ENCODE measurements around the gene JOSD1. TPM values are rescaled to one million over a fixed set of nuclear protein-coding genes. Genes with fewer than 3 reads are reported as not detected.
A peak's percentile ranks its signal among the peaks of the same experiment; 100 is the strongest.

The JOSD1 gene
- total and polyA plus RNA-seq, 2 experiments from 2014 or later, result 6.6 to 51.2 TPM

- DNase-seq, result peak; percentile 20
- TF ChIP-seq EZH2 (IDR thresholded peaks at IDR 0.05; ENCODE audit: insufficient read depth, poor library complexity, severe bottlenecking) (no peak), EZH2phosphoT487 (IDR thresholded peaks at IDR 0.05; ENCODE audit: insufficient read depth, low read depth) (no peak)
- Histone ChIP-seq H3K27me3 (replicated peaks; ENCODE audit: insufficient read depth) (no peaks in the 10 kb centered on the region), H3K79me2 (ENCODE audit: insufficient read depth) (no peaks in the 10 kb centered on the region), H3K27ac (no peak overlapping the region), H3K9me2 (ENCODE audit: insufficient read depth) (no peaks in the 10 kb centered on the region), H3K9ac (no peak overlapping the region), H3K4me2 (ENCODE audit: unreplicated experiment) (no peak overlapping the region), H3K9me3 (ENCODE audit: low read depth) (no peaks in the 10 kb centered on the region), H3K36me3 (ENCODE audit: low read depth) (peaks cover 21% of the 10 kb centered on the region; the same call in 1 of the 2 replicates), H3K4me3 (no peak overlapping the region), H3K4me1 (ENCODE audit: insufficient read depth) (peaks cover 4% of the 10 kb centered on the region), H2AFZ (no peak overlapping the region), H4K20me1 (ENCODE audit: insufficient read depth) (no peaks in the 10 kb centered on the region), H3F3A (ENCODE audit: insufficient read depth) (peaks cover 13% of the 10 kb centered on the region)
- WGBS, 2 experiments (ENCODE audit: low coverage in 1 of 2, low lambda C conversion rate in 2 of 2, missing lambda C conversion rate in 2 of 2), result 78 to 80% methylated on average over 21 of the region's 21 CpGs
- in situ Hi-C loops (cut with MboI), result no loop called here
Observed at GRCh38 chr22:38737302-38738060, 36.7 kb upstream of the JOSD1 start.

- Histone ChIP-seq H2AFZ (no peak overlapping the region), H3K4me2 (ENCODE audit: unreplicated experiment) (no peak overlapping the region), H3K4me3 (no peak overlapping the region), H3K4me1 (ENCODE audit: insufficient read depth) (peaks cover 4% of the 10 kb centered on the region), H3K79me2 (ENCODE audit: insufficient read depth) (no peaks in the 10 kb centered on the region), H3F3A (ENCODE audit: insufficient read depth) (peaks cover 13% of the 10 kb centered on the region), H3K9me2 (ENCODE audit: insufficient read depth) (no peaks in the 10 kb centered on the region), H3K36me3 (ENCODE audit: low read depth) (peaks cover 21% of the 10 kb centered on the region; the same call in 1 of the 2 replicates), H4K20me1 (ENCODE audit: insufficient read depth) (no peaks in the 10 kb centered on the region), H3K9me3 (ENCODE audit: low read depth) (no peaks in the 10 kb centered on the region), H3K27me3 (replicated peaks; ENCODE audit: insufficient read depth) (no peaks in the 10 kb centered on the region), H3K9ac (no peak overlapping the region), H3K27ac (no peak overlapping the region)
- 87 to 90% methylated on average over 7 of the region's 7 CpGs for WGBS, 2 experiments (ENCODE audit: low coverage in 1 of 2, low lambda C conversion rate in 2 of 2, missing lambda C conversion rate in 2 of 2)
- DNase-seq, result no peak
- TF ChIP-seq EZH2 (IDR thresholded peaks at IDR 0.05; ENCODE audit: insufficient read depth, poor library complexity, severe bottlenecking) (no peak), EZH2phosphoT487 (IDR thresholded peaks at IDR 0.05; ENCODE audit: insufficient read depth, low read depth) (no peak)
- in situ Hi-C loops (cut with MboI), result no loop called here
Observed at GRCh38 chr22:38736257-38736570, 35.5 kb upstream of the JOSD1 start.

GRCh38 chr22:38735465-38736256 is 34.9 kb upstream of the JOSD1 start:
- peaks cover 16% of the 10 kb centered on the region; the same call in 1 of the 2 replicates for H3K36me3 ChIP-seq (ENCODE audit: low read depth)
- H3F3A ChIP-seq (ENCODE audit: insufficient read depth), result peaks cover 13% of the 10 kb centered on the region
- in situ Hi-C loops (cut with MboI), result no loop called here
- no peak overlapping the region for H3K27ac ChIP-seq
- no peaks in the 10 kb centered on the region for H3K9me3 ChIP-seq (ENCODE audit: low read depth)
- WGBS, 2 experiments (ENCODE audit: low coverage in 1 of 2, low lambda C conversion rate in 2 of 2, missing lambda C conversion rate in 2 of 2), result 84% methylated on average over 15 of the region's 15 CpGs
- H3K4me3 ChIP-seq, result no peak overlapping the region
- H3K9me2 ChIP-seq (ENCODE audit: insufficient read depth), result no peaks in the 10 kb centered on the region
- no peak overlapping the region for H3K9ac ChIP-seq
- DNase-seq, result no peak
- no peaks in the 10 kb centered on the region for H4K20me1 ChIP-seq (ENCODE audit: insufficient read depth)
- no peaks in the 10 kb centered on the region for H3K27me3 ChIP-seq (replicated peaks; ENCODE audit: insufficient read depth)
- no peak overlapping the region for H3K4me2 ChIP-seq (ENCODE audit: unreplicated experiment)
- H3K4me1 ChIP-seq (ENCODE audit: insufficient read depth), result peaks cover 4% of the 10 kb centered on the region
- H2AFZ ChIP-seq, result no peak overlapping the region
- H3K79me2 ChIP-seq (ENCODE audit: insufficient read depth), result no peaks in the 10 kb centered on the region
- TF ChIP-seq EZH2 (IDR thresholded peaks at IDR 0.05; ENCODE audit: insufficient read depth, poor library complexity, severe bottlenecking) (no peak), EZH2phosphoT487 (IDR thresholded peaks at IDR 0.05; ENCODE audit: insufficient read depth, low read depth) (no peak)

GRCh38 chr22:38735126-38735464 is 34.4 kb upstream of the JOSD1 start:
- in situ Hi-C loops (cut with MboI), result no loop called here
- TF ChIP-seq EZH2 (IDR thresholded peaks at IDR 0.05; ENCODE audit: insufficient read depth, poor library complexity, severe bottlenecking) (no peak), EZH2phosphoT487 (IDR thresholded peaks at IDR 0.05; ENCODE audit: insufficient read depth, low read depth) (no peak)
- H3K4me1 ChIP-seq (ENCODE audit: insufficient read depth), result peaks cover 4% of the 10 kb centered on the region
- no peaks in the 10 kb centered on the region for H3K79me2 ChIP-seq (ENCODE audit: insufficient read depth)
- 81 to 84% methylated on average over 6 to 7 of the region's 7 CpGs for WGBS, 2 experiments (ENCODE audit: low coverage in 1 of 2, low lambda C conversion rate in 2 of 2, missing lambda C conversion rate in 2 of 2)
- peaks cover 13% of the 10 kb centered on the region for H3F3A ChIP-seq (ENCODE audit: insufficient read depth)
- no peak for DNase-seq
- H3K36me3 ChIP-seq (ENCODE audit: low read depth), result peaks cover 15% of the 10 kb centered on the region; the same call in 1 of the 2 replicates
- H3K9ac ChIP-seq, result no peak overlapping the region
- no peak overlapping the region for H3K27ac ChIP-seq
- H3K9me3 ChIP-seq (ENCODE audit: low read depth), result no peaks in the 10 kb centered on the region
- H2AFZ ChIP-seq, result no peak overlapping the region
- H4K20me1 ChIP-seq (ENCODE audit: insufficient read depth), result no peaks in the 10 kb centered on the region
- H3K4me2 ChIP-seq (ENCODE audit: unreplicated experiment), result no peak overlapping the region
- no peaks in the 10 kb centered on the region for H3K9me2 ChIP-seq (ENCODE audit: insufficient read depth)
- no peak overlapping the region for H3K4me3 ChIP-seq
- H3K27me3 ChIP-seq (replicated peaks; ENCODE audit: insufficient read depth), result no peaks in the 10 kb centered on the region
